Caco-2 (cell line): ENCODE data around the gene HOXA6. TPM values are rescaled to one million over a fixed set of nuclear protein-coding genes. Genes with fewer than 3 reads are reported as not detected.

Source experiments
- BruUV-seq: library from RNA; stranded (reverse); fragments of 400-500 nt; replicated peaks from 2 replicates; lab custom pipeline; 2021; lab: Mats Ljungman, UMichigan
- CTCF ChIA-PET: fragments of 300-600 bp; sonication (Branson Sonifier 250); formaldehyde crosslinking; loops from one replicate; lab custom pipeline; 2022; ENCODE audit warnings: antibody characterized with exemption; lab: Charles Lee
- POLR2A ChIA-PET: fragments of 300-600 bp; sonication (Branson Sonifier 250); formaldehyde crosslinking; loops from one replicate; lab custom pipeline; 2022; ENCODE audit warnings: antibody characterized with exemption; lab: Charles Lee
- DNase-seq, 2 experiments: peaks; one replicate each; pipeline versions ENCODE4 v3.0.0 to v3.0.0-alpha.2; 2020 to 2022
- H3K27me3 ChIP-seq: replicated peaks from 2 replicates; pipeline ENCODE4 v1.6.0; 2011; ENCODE audit warnings: low read length; ENCODE audit not compliant: control insufficient read depth, insufficient read depth
- H3K36me3 ChIP-seq: 2 replicates; pipeline ENCODE4 v1.5.1; 2011; ENCODE audit warnings: low read length; ENCODE audit not compliant: control insufficient read depth, insufficient read depth
- H3K4me1 ChIP-seq: fragments of 250-450 bp; sonication (Bioruptor Pico); 2 replicates; pipeline ENCODE4 v1.5.1; 2020; ENCODE audit warnings: mild to moderate bottlenecking
- H3K4me3 ChIP-seq: 2 replicates; pipeline ENCODE4 v1.5.1; 2011; ENCODE audit warnings: low read depth, mild to moderate bottlenecking, control low read depth, low read length
- H3K9me3 ChIP-seq: fragments of 250-450 bp; sonication (Bioruptor Pico); 2 replicates; pipeline ENCODE4 v1.5.1; 2020; ENCODE audit warnings: mild to moderate bottlenecking, moderate library complexity
- H3K27ac Mint-ChIP-seq: one replicate; pipeline ENCODE4 v1.8.0; 2022; ENCODE audit warnings: mixed read lengths; ENCODE audit not compliant: unreplicated experiment
- H3K27me3 Mint-ChIP-seq: one replicate; pipeline ENCODE4 v1.8.0; 2022; ENCODE audit warnings: mixed read lengths; ENCODE audit not compliant: insufficient read depth, unreplicated experiment
- H3K36me3 Mint-ChIP-seq: one replicate; pipeline ENCODE4 v1.8.0; 2022; ENCODE audit warnings: mild to moderate bottlenecking, mixed read lengths; ENCODE audit not compliant: insufficient read depth, unreplicated experiment
- H3K4me1 Mint-ChIP-seq: one replicate; pipeline ENCODE4 v1.8.0; 2022; ENCODE audit warnings: low read depth, mixed read lengths; ENCODE audit not compliant: unreplicated experiment
- H3K4me3 Mint-ChIP-seq: one replicate; pipeline ENCODE4 v1.8.0; 2022; ENCODE audit warnings: mild to moderate bottlenecking, moderate library complexity, mixed read lengths; ENCODE audit not compliant: unreplicated experiment
- H3K9me3 Mint-ChIP-seq: one replicate; pipeline ENCODE4 v1.8.0; 2022; ENCODE audit warnings: mixed read lengths; ENCODE audit not compliant: unreplicated experiment
- CTCF ChIP-seq, 2 experiments: fragments of 200-600 bp in 1 of 2; IDR thresholded peaks; 1 replicate in 1 of 2; 2 replicates in 1 of 2; pipeline versions ENCODE4 v1.5.1 to v1.8.0; 2011 to 2022; ENCODE audit warnings: antibody characterized with exemption in 1 of 2, control low read depth in 1 of 2, inconsistent platforms in 1 of 2, low read depth in 1 of 2, low read length in 1 of 2, mild to moderate bottlenecking in 1 of 2, moderate library complexity in 1 of 2; ENCODE audit not compliant: insufficient read depth in 1 of 2, severe bottlenecking in 1 of 2, unreplicated experiment in 1 of 2
- intact Hi-C: fragments of 100-400 bp; cut with micrococcal nuclease; formaldehyde crosslinking; loops from one replicate; pipeline ENCODE4 v1.10.0; 2022; ENCODE audit not compliant: unreplicated experiment
- total RNA-seq: library from RNA; stranded (reverse); gene quantifications from 2 replicates; pipeline ENCODE4 v1.2.3, GENCODE V29; 2022

Gene HOXA6
- total RNA-seq, 1 experiment from 2014 or later = 5.6 TPM

DNA sequence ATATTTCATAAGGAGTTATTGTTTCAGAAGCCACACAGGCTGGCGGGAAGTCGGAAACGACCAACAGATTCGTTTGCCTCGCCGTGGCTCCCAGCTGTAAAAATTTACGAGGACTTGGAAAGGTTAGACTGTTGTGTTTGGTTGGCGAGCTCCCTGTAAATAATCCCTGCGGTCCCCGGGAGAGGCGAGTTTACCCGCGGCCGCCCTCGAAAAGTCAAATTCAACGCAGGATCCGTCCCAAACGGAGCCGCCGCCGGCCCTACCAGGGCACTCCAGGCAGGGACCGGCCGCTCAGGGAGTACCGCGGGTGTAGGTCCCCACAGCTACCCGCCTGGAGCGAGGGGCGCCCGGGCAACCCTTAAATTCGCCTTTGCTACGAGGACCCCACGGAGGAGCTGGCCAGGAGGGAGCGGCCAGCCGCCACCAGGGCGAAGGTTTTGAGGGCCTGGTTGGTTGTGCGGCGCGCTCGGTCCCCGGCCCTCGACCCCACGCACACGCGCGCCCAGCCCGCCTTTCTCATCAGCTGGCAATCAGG, 18.5 kb upstream of the HOXA6 start:
- Histone ChIP-seq H3K4me3 (peak overlapping the region; percentile 66), H3K9me3 (no peaks in the 10 kb centered on the region), H3K36me3 (no peaks in the 10 kb centered on the region), H3K27me3 (no peaks in the 10 kb centered on the region), H3K4me1 (peaks cover 5% of the 10 kb centered on the region; the same call in 1 of the 2 replicates)
- peak overlapping the region; percentile 78 for H3K4me3 Mint-ChIP-seq
- no peaks in the 10 kb centered on the region for H3K27me3 Mint-ChIP-seq
- ChIA-PET POLR2A (no interaction called here), CTCF (interaction anchor here (0.5 to 0.8 kb wide), 2 partner anchors 10 to 503 kb away, joined by 3 read pairs; no protein-coding TSS in a partner anchor)
- TF ChIP-seq CTCF (IDR thresholded peaks at IDR 0.05; ENCODE audit: insufficient read depth in 1 of 2, low read depth in 1 of 2, low read length in 1 of 2, severe bottlenecking in 1 of 2, unreplicated experiment in 1 of 2) = no peak
- peak overlapping the region; percentile 42 for H3K27ac Mint-ChIP-seq
- intact Hi-C loops = loop anchor here (10.0 kb wide), 1 partner anchor 961 kb away; the partner anchor contains the start of genes CBX3 and HNRNPA2B1
- H3K4me1 Mint-ChIP-seq = peaks cover 7% of the 10 kb centered on the region
- H3K36me3 Mint-ChIP-seq = peaks cover 11% of the 10 kb centered on the region
- no peaks in the 10 kb centered on the region for H3K9me3 Mint-ChIP-seq
- DNase-seq = no peak
- BruUV-seq = no TSS peak

DNA sequence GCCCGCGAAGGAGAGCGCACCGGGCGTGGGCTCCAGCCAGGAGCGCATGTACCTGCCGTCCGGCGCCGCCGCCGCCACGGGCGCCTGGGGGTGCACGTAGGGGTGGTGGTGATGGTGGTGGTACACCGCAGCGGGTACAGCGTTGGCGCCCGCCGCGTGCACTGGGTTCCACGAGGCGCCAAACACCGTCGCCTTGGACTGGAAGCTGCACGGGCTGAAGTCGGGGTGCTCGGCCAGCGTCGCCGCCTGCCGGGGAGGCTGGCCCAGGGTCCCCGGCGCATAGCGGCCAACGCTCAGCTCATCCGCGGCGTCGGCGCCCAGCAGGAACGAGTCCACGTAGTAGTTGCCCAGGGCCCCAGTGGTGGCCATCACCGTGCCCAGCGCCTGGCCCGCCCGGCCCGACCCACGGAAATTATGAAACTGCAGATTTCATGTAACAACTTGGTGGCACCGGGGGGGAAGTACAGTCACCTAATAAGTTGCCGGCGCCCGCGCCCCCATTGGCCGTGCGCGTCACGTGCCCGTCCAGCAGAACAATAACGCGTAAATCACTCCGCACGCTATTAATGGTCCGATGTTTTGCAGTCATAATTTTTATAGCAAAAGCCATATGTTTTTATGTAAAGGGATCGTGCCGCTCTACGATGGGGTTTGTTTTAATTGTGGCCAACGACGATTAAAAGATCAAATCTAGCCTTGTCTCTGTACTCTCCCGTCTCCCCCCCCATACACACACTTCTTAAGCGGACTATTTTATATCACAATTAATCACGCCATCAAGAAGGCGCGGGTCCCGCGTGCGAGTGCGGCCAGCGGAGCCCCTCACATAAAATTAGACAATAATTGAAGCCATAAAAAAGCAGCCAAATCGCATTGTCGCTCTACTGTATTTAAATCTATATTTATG, 17.8 kb upstream of the HOXA6 start, which contains the start of gene HOXA9:
Gene HOXA9 (minus strand): TSS at position 449 of the 907 bp plus-strand sequence. CDS start 80 bp downstream, at position 369.
- peaks cover 11% of the 10 kb centered on the region for H3K36me3 Mint-ChIP-seq
- BruUV-seq = no TSS peak
- CTCF ChIA-PET = interaction anchor here (0.5 to 1.0 kb wide), 4 partner anchors 11 to 504 kb away, joined by 3 to 4 read pairs (median 3); no protein-coding TSS in a partner anchor
- no peaks in the 10 kb centered on the region for H3K27me3 Mint-ChIP-seq
- peaks cover 5% of the 10 kb centered on the region for H3K4me1 ChIP-seq
- POLR2A ChIA-PET = interaction anchor here (0.6 kb wide), 1 partner anchor 576 kb away, joined by 3 read pairs; no protein-coding TSS in a partner anchor
- no peaks in the 10 kb centered on the region for H3K9me3 Mint-ChIP-seq
- no peaks in the 10 kb centered on the region for H3K9me3 ChIP-seq
- intact Hi-C loops = loop anchor here (10.0 kb wide), 1 partner anchor 961 kb away; the partner anchor contains the start of genes CBX3 and HNRNPA2B1
- no peaks in the 10 kb centered on the region for H3K27me3 ChIP-seq
- H3K4me1 Mint-ChIP-seq = peaks cover 7% of the 10 kb centered on the region
- peak; percentile 81 for DNase-seq
- peak within 1 kb of the TSS; percentile 78 for H3K4me3 Mint-ChIP-seq
- H3K4me3 ChIP-seq = peak within 1 kb of the TSS; percentile 66
- peak within 1 kb of the TSS; percentile 42 for H3K27ac Mint-ChIP-seq
- TF ChIP-seq CTCF (IDR thresholded peaks at IDR 0.05; ENCODE audit: insufficient read depth in 1 of 2, low read depth in 1 of 2, low read length in 1 of 2, severe bottlenecking in 1 of 2, unreplicated experiment in 1 of 2) = peak in 1 of 2 experiments; percentile 38
- no peaks in the 10 kb centered on the region for H3K36me3 ChIP-seq
